ENCODE data around the gene ZMYND15.

The ZMYND15 gene

GRCh38 chr17:4786106-4786511, 46.5 kb downstream of the ZMYND15 start, which contains the start of gene VMO1:
VMO1 (minus strand) TSS chr17:4786364; CDS start chr17:4786352, 12 bp downstream.
- DNase-seq (ENCODE audit: low read depth): no peak

GRCh38 chr17:4786516-4786915, 46.9 kb downstream of the ZMYND15 start:
- no peak for DNase-seq (ENCODE audit: low read depth)

GRCh38 chr17:4788159-4788806, 48.6 kb downstream of the ZMYND15 start:
- no peak for DNase-seq (ENCODE audit: low read depth)

GRCh38 chr17:4788807-4789700, 49.4 kb downstream of the ZMYND15 start, which contains the start of gene GLTPD2:
GLTPD2 (plus strand) TSS chr17:4788964; CDS start chr17:4789012, 48 bp downstream.
- DNase-seq (ENCODE audit: low read depth): no peak

- no peak for DNase-seq (ENCODE audit: low read depth)
Observed at GRCh38 chr17:4789701-4789950, 50.0 kb downstream of the ZMYND15 start.

- peak; percentile 83 for DNase-seq (ENCODE audit: low read depth)
Observed at GRCh38 chr17:4789951-4790704, 50.5 kb downstream of the ZMYND15 start.

GRCh38 chr17:4790705-4791088, 51.1 kb downstream of the ZMYND15 start:
- DNase-seq (ENCODE audit: low read depth): no peak

GRCh38 chr17:4795168-4795567, 55.5 kb downstream of the ZMYND15 start:
- no peak for DNase-seq (ENCODE audit: low read depth)
